ENCODE data around the gene ADAMTS4. TPM values are rescaled to one million over a fixed set of nuclear protein-coding genes. Genes with fewer than 3 reads are reported as not detected.
A peak's percentile ranks its signal among the peaks of the same experiment; 100 is the strongest.

The ADAMTS4 gene
- total and polyA plus RNA-seq, 2 donors (not counting 1 experiment from before 2014, with no cell fraction given): 0.10 TPM; not detected in 1

- Histone ChIP-seq H3K27me3 (replicated peaks in 1 of 4; ENCODE audit: control extremely low read depth in 1 of 4, control insufficient read depth in 3 of 4, insufficient read depth in 4 of 4, low read length in 3 of 4) (no peaks in the 10 kb centered on the region), H3K4me2 (replicated peaks; ENCODE audit: low read depth, low read length, poor library complexity, severe bottlenecking) (peak overlapping the region; percentile 82), H3K79me2 (ENCODE audit: control insufficient read depth, insufficient read depth, low read length) (peaks cover 33% of the 10 kb centered on the region), H3K9ac (ENCODE audit: low read length) (peak overlapping the region; percentile 83), H4K20me1 (ENCODE audit: control insufficient read depth, insufficient read depth, low read length, poor library complexity, severe bottlenecking) (peaks cover 14% of the 10 kb centered on the region), H3K36me3 (replicated peaks in 1 of 2; ENCODE audit: control extremely low read depth in 1 of 2, control insufficient read depth in 1 of 2, extremely low read depth in 1 of 2, insufficient read depth in 2 of 2, low read length in 1 of 2) (peaks cover 3 to 43% of the 10 kb centered on the region in 2 experiments), H3K9me3 (ENCODE audit: control extremely low read depth in 1 of 3, control insufficient read depth in 2 of 3, insufficient read depth in 1 of 3, low read length in 2 of 3) (no peaks in the 10 kb centered on the region), H2AFZ (ENCODE audit: insufficient read depth, low read depth, low read length, poor library complexity, severe bottlenecking) (peak overlapping the region; percentile 96), H3K27ac (ENCODE audit: low read length in 2 of 2) (peak overlapping the region; percentile 76 to 81), H3K4me1 (ENCODE audit: control insufficient read depth in 2 of 2, insufficient read depth in 2 of 2, low read length in 2 of 2) (peaks cover 29 to 45% of the 10 kb centered on the region in 2 donors), H3K4me3 (ENCODE audit: control extremely low read depth in 1 of 5, extremely low read depth in 1 of 5, insufficient read depth in 1 of 5, low read depth in 2 of 5, low read length in 4 of 5) (peak overlapping the region; percentile 75 to 95 (median 90))
- ATAC-seq (ENCODE audit: low read depth) (no peak), DNase-seq (no peak)
- WGBS (ENCODE audit: insufficient coverage): 32% methylated on average over 9 of the region's 17 CpGs
- peak overlapping the region; percentile 99 for H3K4me3 Mint-ChIP-seq
- H3K9me3 Mint-ChIP-seq (ENCODE audit: insufficient read depth): no peaks in the 10 kb centered on the region
- no peaks in the 10 kb centered on the region for H3K27me3 Mint-ChIP-seq
- intact Hi-C loops (cut with micrococcal nuclease): loop anchor here (1.0 kb wide), 4 partner anchors 9 to 26 kb away; partner anchors contain the start of genes NDUFS2, PPOX and USP21
- H3K27ac Mint-ChIP-seq: peak overlapping the region; percentile 100
- TF ChIP-seq EZH2 (IDR thresholded peaks at IDR 0.05; ENCODE audit: borderline replicate concordance, insufficient read depth, low read depth, low read length, poor library complexity, severe bottlenecking): no peak
- TF ChIP-seq CTCF (IDR thresholded peaks at IDR 0.05): no peak
- CTCF ChIA-PET: interaction anchor here (0.6 to 3.3 kb wide), 5 partner anchors 10 to 78 kb away, joined by 3 to 24 read pairs (median 4); partner anchors contain the start of genes KLHDC9, PPOX and TOMM40L
- POLR2A ChIA-PET: interaction anchor here (0.7 to 2.3 kb wide), 6 partner anchors 10 to 49 kb away, joined by 3 to 10 read pairs (median 6); partner anchors contain the start of genes NDUFS2, PPOX and TOMM40L
- H3K4me1 Mint-ChIP-seq: peaks cover 58% of the 10 kb centered on the region
These were observed 22.3 kb downstream of the ADAMTS4 start for GRCh38 chr1:161176468-161177111.

Measured in B cell (primary cell).